Measurements from ENCODE around the gene ATP6V0A4.
"Not testable (repeated sequence)": the region's sequence is repeated elsewhere in the genome, so short reads cannot be mapped to it uniquely, and the experiment has no call there.

ATP6V0A4 gene

DNA sequence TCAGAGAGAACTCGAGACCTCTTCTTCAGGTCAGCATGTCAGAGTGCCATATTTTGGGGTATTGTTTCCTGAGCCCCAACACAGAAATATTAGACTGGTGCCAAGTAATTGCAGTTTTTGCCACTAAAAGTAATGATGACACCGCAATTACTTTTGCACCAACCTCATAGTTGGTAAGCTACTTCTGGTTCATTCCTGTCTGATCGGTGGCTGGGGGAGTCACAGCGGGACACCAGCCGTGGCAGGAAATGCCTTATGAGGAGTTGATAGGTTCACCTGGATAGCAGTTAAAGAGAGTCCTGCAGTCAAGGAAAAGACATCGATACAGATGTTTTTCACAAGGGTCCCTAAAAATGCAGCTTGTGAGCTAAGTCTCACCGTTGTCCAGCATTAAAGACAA, 23.9 kb upstream of the ATP6V0A4 start:
- no peaks in the 10 kb centered on the region for H3K27me3 Mint-ChIP-seq
- H3K27ac Mint-ChIP-seq, result no peak overlapping the region
- no peaks in the 10 kb centered on the region for H3K4me1 Mint-ChIP-seq (ENCODE audit: low read depth)
- H3K36me3 Mint-ChIP-seq (ENCODE audit: low read depth), result no peaks in the 10 kb centered on the region
- no peak overlapping the region for H3K4me3 Mint-ChIP-seq
- intact Hi-C loops (cut with micrococcal nuclease), result no loop called here
- H3K9me3 Mint-ChIP-seq, result no peaks in the 10 kb centered on the region

DNA sequence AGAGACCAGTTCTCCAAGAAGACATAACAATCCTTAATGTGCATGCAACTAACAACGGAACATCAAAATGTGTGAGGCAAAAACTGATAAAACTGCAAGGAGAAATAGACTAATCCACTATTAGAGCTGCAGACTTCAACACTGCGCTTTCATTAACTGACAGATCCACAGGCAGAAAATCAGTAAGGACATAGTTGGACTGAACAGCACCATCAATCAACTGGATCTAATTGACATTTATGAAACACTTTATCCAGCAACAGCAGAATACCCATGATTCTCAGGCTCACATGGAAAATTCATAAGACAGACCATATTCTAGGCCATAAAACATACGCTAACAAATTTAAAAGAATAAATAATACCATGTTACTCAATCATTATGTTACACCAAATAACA, 21.6 kb upstream of the ATP6V0A4 start:
- H3K27ac Mint-ChIP-seq, result no peak overlapping the region
- no peak overlapping the region for H3K4me3 Mint-ChIP-seq
- no peaks in the 10 kb centered on the region for H3K27me3 Mint-ChIP-seq
- H3K4me1 Mint-ChIP-seq (ENCODE audit: low read depth), result no peaks in the 10 kb centered on the region
- no peaks in the 10 kb centered on the region for H3K9me3 Mint-ChIP-seq
- H3K36me3 Mint-ChIP-seq (ENCODE audit: low read depth), result no peaks in the 10 kb centered on the region
- intact Hi-C loops (cut with micrococcal nuclease), result no loop called here

DNA sequence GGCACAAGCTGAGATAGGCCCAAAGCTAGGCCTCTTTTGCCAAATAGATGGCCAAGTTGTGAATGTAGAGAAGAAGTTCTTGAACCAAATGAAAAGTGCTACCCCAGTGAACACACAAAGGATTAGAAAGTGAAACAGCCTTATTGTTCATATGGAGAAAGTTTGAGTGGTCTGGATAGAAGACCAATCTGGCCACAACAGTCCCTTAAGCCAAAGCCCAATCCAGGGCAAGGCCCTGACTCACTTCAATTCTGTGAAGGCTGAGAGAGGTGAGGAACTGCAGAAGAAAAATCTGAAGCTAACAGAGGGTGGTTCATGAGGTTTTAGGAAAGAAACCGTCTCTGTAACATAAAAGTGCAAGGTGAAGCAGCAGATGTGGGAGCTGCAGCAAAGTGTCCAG, 18.7 kb upstream of the ATP6V0A4 start:
- Mint-ChIP-seq H3K9me3 (no peaks in the 10 kb centered on the region), H3K4me3 (no peak overlapping the region), H3K36me3 (ENCODE audit: low read depth) (no peaks in the 10 kb centered on the region), H3K4me1 (ENCODE audit: low read depth) (no peaks in the 10 kb centered on the region), H3K27me3 (no peaks in the 10 kb centered on the region), H3K27ac (no peak overlapping the region)
- intact Hi-C loops (cut with micrococcal nuclease), result no loop called here

DNA sequence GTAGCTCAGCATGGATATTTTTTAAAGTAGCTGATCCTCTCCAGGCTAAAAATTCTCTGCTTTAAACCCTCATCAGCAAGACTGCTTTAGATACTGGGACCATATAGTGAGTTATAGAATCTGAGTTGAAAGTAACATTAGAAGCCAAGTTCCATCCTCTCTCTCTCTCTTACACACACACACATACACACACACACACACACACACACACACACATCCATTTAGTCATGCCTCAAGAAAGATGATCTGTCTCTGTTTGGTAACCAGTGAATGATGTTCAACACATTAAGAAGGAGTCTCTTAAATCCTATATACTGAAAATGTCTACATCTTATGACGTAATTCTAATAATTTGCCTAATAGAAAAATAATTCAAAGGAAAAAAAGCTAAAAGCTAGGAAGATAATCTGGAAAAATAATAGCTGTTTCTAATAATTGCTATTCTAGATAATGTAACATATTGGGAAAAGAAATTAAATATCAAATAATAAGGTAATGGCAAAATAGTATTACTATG, 16.9 kb upstream of the ATP6V0A4 start:
- no peaks in the 10 kb centered on the region for H3K36me3 Mint-ChIP-seq (ENCODE audit: low read depth)
- H3K27ac Mint-ChIP-seq, result no peak overlapping the region
- intact Hi-C loops (cut with micrococcal nuclease), result no loop called here
- no peak overlapping the region for H3K4me3 Mint-ChIP-seq
- H3K4me1 Mint-ChIP-seq (ENCODE audit: low read depth), result no peaks in the 10 kb centered on the region
- H3K9me3 Mint-ChIP-seq, result no peaks in the 10 kb centered on the region
- H3K27me3 Mint-ChIP-seq, result no peaks in the 10 kb centered on the region

DNA sequence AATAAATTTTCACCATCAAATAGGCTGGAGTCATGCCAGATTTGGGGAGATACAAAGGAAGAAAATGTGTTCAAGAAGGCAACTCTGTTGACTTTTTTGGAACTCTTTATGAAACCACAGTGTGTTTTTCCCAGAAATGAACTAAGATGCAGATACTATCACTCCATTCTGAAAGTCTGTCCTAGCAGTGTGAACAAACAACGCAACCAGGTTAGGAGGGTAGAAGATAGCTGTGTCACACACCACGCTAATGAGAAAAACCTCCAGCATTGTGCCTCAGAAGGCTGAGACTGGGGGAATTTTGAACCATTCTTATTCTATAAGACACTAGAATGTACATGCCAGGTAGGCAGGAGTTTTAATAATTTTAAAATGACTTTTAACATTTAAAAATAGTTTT, 15.9 kb upstream of the ATP6V0A4 start:
- Mint-ChIP-seq H3K4me1 (ENCODE audit: low read depth) (no peaks in the 10 kb centered on the region), H3K36me3 (ENCODE audit: low read depth) (no peaks in the 10 kb centered on the region), H3K9me3 (no peaks in the 10 kb centered on the region), H3K4me3 (no peak overlapping the region), H3K27me3 (no peaks in the 10 kb centered on the region), H3K27ac (no peak overlapping the region)
- intact Hi-C loops (cut with micrococcal nuclease), result no loop called here

DNA sequence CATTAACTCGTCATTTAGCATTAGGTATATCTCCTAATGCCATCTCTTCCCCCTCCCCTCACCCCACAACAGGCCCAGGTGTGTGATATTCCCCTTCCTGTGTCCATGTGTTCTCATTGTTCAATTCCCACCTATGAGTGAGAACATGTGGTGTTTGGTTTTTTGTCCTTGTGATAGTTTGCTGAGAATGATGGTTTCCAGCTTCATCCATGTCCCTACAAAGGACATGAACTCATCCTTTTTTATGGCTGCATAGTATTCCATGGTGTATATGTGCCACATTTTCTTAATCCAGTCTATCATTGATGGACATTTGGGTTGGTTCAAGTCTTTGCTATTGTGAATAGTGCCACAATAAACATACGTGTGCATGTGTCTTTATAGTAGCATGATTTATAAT, 13.3 kb upstream of the ATP6V0A4 start:
- H3K4me3 Mint-ChIP-seq; H3K4me1 Mint-ChIP-seq (ENCODE audit: low read depth); H3K27me3 Mint-ChIP-seq; intact Hi-C loops (cut with micrococcal nuclease); H3K9me3 Mint-ChIP-seq; H3K36me3 Mint-ChIP-seq (ENCODE audit: low read depth); H3K27ac Mint-ChIP-seq: not testable (repeated sequence)

DNA sequence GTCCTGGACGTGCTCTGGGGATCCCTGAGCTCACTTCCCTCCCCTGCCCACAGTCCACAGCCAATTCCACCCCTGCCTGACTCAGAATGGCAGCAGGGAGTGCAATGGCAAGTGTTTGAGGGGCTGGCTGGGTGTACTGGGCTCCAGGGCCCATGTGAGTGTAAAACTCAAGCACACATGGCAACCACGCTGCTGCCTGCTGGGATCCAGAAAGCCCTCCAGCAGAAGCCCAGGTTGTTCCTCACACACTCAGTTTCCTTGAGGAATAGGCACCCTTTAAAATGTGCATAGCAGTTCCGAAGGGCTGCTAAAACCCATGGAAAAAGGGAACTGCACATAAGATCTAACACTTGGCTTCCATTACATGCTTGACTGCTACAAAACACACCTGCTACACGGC, 11.3 kb upstream of the ATP6V0A4 start:
- H3K4me1 Mint-ChIP-seq (ENCODE audit: low read depth), result no peaks in the 10 kb centered on the region
- H3K27ac Mint-ChIP-seq, result no peak overlapping the region
- intact Hi-C loops (cut with micrococcal nuclease), result no loop called here
- H3K4me3 Mint-ChIP-seq, result no peak overlapping the region
- peaks cover under 1% of the 10 kb centered on the region for H3K27me3 Mint-ChIP-seq
- no peaks in the 10 kb centered on the region for H3K9me3 Mint-ChIP-seq
- H3K36me3 Mint-ChIP-seq (ENCODE audit: low read depth), result no peaks in the 10 kb centered on the region

DNA sequence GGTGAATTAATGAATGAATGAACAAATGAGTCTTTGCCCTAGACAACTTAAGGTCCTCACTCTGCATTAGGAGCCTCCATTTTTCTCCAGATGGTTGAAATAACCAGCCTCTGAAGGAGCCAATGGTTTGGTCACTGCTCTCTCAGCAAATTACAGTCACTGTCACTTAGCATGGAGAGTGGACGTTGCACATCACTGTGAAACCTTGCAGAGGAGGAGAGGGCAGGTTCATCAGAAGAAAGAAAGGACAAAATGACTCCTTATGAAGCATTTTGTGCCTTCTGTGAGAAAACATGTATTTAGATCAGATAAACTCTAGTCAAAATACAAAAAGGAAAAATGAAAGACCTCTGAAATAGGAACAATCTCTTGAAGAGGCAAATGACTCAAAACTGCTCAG, 6.6 kb upstream of the ATP6V0A4 start:
- Mint-ChIP-seq H3K4me1 (ENCODE audit: low read depth) (no peaks in the 10 kb centered on the region), H3K4me3 (no peak overlapping the region), H3K27me3 (peaks cover 2% of the 10 kb centered on the region), H3K36me3 (ENCODE audit: low read depth) (no peaks in the 10 kb centered on the region), H3K9me3 (no peaks in the 10 kb centered on the region), H3K27ac (no peak overlapping the region)
- intact Hi-C loops (cut with micrococcal nuclease), result no loop called here

DNA sequence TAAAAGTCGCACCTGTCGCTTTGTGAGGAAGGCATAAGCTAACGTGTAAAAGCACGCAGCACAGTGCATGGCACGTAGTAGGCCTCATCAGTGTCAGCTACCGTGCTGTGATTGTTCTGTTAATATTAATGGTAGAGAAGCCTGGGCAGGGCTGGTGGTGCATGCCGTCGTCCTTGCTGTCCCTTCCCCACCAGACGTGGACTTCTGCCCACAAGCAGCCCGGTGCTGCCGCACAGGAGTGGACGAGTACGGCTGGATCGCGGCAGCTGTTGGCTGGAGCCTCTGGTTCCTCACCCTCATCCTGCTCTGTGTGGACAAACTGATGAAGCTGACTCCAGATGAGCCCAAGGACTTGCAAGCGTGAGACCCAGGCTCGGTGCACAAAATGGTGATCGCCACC, 4.7 kb upstream of the ATP6V0A4 start:
- Mint-ChIP-seq H3K4me3 (no peak overlapping the region), H3K27ac (no peak overlapping the region), H3K36me3 (ENCODE audit: low read depth) (no peaks in the 10 kb centered on the region), H3K27me3 (peaks cover 2% of the 10 kb centered on the region), H3K9me3 (no peaks in the 10 kb centered on the region), H3K4me1 (ENCODE audit: low read depth) (no peaks in the 10 kb centered on the region)
- intact Hi-C loops (cut with micrococcal nuclease), result no loop called here

DNA sequence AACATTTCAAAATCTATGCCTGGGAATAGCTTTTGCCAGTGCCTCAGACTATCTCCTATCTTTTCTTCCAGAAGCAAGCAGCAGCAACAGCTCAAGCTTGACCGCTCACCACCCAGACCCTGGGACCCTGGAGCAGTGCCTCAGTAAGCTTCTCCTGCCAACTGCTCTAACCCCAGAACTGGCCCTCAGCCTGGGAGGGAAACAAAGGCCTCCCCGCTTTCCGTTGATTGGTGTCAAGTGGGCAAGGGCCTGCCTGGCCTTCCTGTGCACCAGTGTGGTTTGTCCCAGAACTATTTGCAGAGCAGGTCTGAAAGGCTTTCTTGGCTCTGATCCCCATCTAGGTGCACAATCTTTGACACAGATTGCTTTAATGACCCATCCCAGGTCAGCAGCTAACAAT, 3.3 kb upstream of the ATP6V0A4 start:
- no peak overlapping the region for H3K27ac Mint-ChIP-seq
- no peaks in the 10 kb centered on the region for H3K4me1 Mint-ChIP-seq (ENCODE audit: low read depth)
- intact Hi-C loops (cut with micrococcal nuclease), result no loop called here
- H3K36me3 Mint-ChIP-seq (ENCODE audit: low read depth), result no peaks in the 10 kb centered on the region
- no peaks in the 10 kb centered on the region for H3K9me3 Mint-ChIP-seq
- peaks cover 2% of the 10 kb centered on the region for H3K27me3 Mint-ChIP-seq
- no peak overlapping the region for H3K4me3 Mint-ChIP-seq

DNA sequence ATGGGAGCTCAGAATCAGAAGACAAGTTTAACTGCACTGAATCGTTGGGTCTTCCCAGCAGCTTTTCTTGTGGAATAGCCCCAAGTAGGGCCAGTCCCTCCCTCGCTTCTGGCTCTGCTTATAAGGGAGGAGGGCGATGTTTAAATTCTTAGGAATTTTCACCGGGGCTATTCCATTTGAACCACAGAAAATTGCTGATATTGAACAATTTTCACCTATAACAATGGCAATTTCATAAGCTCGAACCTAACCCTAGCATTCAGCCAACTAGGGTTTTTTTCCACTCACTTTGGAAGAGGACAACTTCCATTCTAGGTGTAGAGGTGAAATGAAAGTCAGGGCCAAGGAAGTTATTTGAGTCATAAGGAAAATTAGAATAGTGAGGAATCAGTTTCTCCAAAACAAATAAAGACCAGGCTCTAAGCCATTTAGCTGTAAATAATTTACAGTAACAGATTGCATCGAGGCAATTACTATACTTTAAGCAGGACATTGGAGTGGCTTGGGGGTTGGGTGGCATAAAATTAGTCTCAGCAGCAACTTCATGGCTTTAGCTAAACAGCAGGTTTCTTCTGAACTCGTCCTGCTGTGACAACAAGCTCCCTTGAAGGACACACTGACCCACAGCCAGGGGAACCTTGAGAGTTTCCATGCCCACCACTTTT, 1.5 kb upstream of the ATP6V0A4 start:
- Mint-ChIP-seq H3K4me3 (no peak overlapping the region), H3K4me1 (ENCODE audit: low read depth) (no peaks in the 10 kb centered on the region), H3K27ac (no peak overlapping the region), H3K9me3 (no peaks in the 10 kb centered on the region), H3K27me3 (peaks cover 2% of the 10 kb centered on the region), H3K36me3 (ENCODE audit: low read depth) (no peaks in the 10 kb centered on the region)
- intact Hi-C loops (cut with micrococcal nuclease), result no loop called here

DNA sequence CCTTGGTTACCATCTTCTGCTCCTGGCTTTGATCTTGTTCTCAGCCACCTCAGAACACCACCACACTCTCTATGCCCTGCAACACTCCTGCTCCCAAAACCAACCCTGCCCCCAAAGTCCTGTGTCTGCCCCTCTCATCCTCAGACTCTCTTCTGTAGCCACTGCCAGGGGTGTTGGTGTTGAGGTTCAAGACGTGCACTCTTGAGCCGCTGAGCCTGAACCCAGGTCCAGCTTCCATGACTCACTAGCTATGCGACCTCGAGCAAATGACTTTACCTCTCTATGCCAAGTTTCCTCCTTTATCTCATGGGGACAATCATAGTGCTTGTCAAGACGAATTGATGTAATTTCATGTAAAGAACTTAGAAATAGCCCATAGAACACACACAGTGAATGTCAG, 840 bp upstream of the ATP6V0A4 start:
- Mint-ChIP-seq H3K4me3 (no peak overlapping the region), H3K27me3 (no peaks in the 10 kb centered on the region), H3K27ac (no peak overlapping the region), H3K9me3 (no peaks in the 10 kb centered on the region), H3K36me3 (ENCODE audit: low read depth) (no peaks in the 10 kb centered on the region), H3K4me1 (ENCODE audit: low read depth) (no peaks in the 10 kb centered on the region)
- intact Hi-C loops (cut with micrococcal nuclease), result no loop called here

DNA sequence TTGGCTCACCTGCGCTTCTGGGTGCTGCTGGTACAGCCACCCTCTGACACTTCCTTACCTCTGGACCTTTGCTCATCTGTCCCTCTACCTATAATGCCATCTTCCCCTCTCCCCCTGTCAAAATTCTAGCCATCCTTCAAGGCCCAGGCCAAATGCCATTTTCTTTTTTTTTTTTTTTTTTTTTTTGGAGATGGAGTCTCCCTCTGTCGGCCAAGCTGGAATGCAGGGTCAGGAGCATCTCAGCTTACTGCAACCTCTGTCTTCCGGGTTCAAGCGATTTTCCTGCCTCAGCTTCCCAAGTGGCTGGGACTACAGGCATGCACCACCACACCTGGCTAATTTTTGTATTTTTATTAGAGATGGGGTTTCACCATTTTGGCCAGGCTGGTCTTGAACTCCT, 950 bp downstream of the ATP6V0A4 start:
- H3K36me3 Mint-ChIP-seq (ENCODE audit: low read depth); H3K4me1 Mint-ChIP-seq (ENCODE audit: low read depth); H3K4me3 Mint-ChIP-seq; H3K9me3 Mint-ChIP-seq; intact Hi-C loops (cut with micrococcal nuclease); H3K27me3 Mint-ChIP-seq; H3K27ac Mint-ChIP-seq: not testable (repeated sequence)

DNA sequence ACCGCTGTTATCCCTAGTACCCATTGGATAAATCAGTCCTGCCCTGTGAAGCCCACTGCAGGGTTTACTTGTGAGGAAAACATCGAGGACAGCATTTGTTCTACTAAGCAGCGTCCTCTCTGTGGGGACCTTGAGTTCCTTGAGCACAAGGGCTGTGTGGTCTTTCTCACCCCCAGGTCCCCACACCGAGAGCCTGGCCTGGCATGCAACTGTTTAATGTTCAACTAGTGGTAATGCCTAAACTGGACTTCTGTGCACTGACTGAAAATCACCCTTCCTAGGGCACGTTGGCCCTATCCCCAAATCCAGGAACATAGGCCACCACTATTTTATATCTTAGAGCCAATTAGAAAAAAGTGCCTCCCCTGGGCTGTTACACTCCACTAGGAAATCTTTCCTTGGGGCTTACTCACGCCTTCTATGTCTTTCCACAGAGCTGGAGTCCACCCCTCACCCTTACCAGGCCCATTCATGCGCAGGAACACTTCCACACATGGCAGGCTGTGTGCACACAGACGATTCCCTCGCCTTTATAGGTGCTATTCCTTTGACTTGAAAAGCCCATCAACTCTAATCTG, 1.9 kb downstream of the ATP6V0A4 start:
- Mint-ChIP-seq H3K9me3 (no peaks in the 10 kb centered on the region), H3K36me3 (ENCODE audit: low read depth) (no peaks in the 10 kb centered on the region), H3K27me3 (no peaks in the 10 kb centered on the region), H3K4me1 (ENCODE audit: low read depth) (no peaks in the 10 kb centered on the region), H3K27ac (no peak overlapping the region), H3K4me3 (no peak overlapping the region)
- intact Hi-C loops (cut with micrococcal nuclease), result no loop called here
